OCI-LY7 (cell line): ENCODE results near the gene ROR2.

Experiments
- EZH2phosphoT487 ChIP-seq: fragments of 200-600 bp; sonication (generic); IDR thresholded peaks from 2 replicates; pipeline ENCODE4 v1.6.1; 2018; ENCODE audit warnings: low read depth, borderline replicate concordance, mild to moderate bottlenecking, mixed run types, antibody characterized with exemption, low read length, moderate library complexity, mixed read lengths
- TF ChIP-seq, protein P1 (sequence below): fragments of 200-600 bp; sonication (generic); conservative IDR thresholded peaks from 2 replicates; pipeline ENCODE4 v1.5.1; 2014; ENCODE audit warnings: mild to moderate bottlenecking, antibody characterized with exemption, low read length, moderate library complexity, mixed read lengths

DNA sequence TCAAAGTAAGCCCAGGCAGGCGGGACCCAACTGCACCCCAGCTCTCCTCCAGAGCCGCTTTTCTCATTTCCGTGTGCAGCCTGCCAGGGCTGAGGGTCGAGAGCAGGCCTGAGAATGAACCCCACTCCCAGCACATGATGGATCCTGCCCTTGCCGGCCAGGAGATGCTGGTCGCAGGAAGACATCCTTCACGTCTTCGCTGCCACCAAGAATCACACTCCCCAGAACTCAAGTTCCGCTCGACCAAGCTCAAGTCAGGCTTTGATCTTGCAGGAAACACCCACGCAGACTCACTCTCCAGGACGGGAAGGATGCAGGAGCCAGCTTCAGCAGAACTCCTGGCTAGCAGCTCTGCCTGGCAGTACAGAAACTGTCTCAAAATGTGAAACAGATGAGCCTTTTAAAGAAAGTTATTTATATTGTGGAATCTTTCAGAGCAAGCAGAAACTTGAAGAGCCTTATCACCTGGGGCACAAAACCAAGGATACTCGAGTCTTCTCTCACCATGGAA is 102.4 kb downstream of the ROR2 start:
- TF ChIP-seq, protein P1, sequence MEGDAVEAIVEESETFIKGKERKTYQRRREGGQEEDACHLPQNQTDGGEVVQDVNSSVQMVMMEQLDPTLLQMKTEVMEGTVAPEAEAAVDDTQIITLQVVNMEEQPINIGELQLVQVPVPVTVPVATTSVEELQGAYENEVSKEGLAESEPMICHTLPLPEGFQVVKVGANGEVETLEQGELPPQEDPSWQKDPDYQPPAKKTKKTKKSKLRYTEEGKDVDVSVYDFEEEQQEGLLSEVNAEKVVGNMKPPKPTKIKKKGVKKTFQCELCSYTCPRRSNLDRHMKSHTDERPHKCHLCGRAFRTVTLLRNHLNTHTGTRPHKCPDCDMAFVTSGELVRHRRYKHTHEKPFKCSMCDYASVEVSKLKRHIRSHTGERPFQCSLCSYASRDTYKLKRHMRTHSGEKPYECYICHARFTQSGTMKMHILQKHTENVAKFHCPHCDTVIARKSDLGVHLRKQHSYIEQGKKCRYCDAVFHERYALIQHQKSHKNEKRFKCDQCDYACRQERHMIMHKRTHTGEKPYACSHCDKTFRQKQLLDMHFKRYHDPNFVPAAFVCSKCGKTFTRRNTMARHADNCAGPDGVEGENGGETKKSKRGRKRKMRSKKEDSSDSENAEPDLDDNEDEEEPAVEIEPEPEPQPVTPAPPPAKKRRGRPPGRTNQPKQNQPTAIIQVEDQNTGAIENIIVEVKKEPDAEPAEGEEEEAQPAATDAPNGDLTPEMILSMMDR: no peak
- TF ChIP-seq EZH2phosphoT487: no peak
